ENCODE data around the gene DCLK1. TPM values are rescaled to one million over a fixed set of nuclear protein-coding genes. Genes with fewer than 3 reads are reported as not detected.

Gene DCLK1
- total RNA-seq, 1 experiment from 2014 or later: 36.2 TPM

- Histone ChIP-seq H4K91ac (ENCODE audit: insufficient read length, low read depth, low read length) (no peak overlapping the region), H3K27me3 (ENCODE audit: insufficient read depth, low read length) (no peaks in the 10 kb centered on the region), H3T11ph (ENCODE audit: low read length) (no peak overlapping the region), H4K20me1 (ENCODE audit: control insufficient read depth, insufficient read depth, insufficient read length) (no peaks in the 10 kb centered on the region), H4K5ac (ENCODE audit: insufficient read length, low read depth, low read length) (no peak overlapping the region), H3K18ac (ENCODE audit: insufficient read length, low read depth, low read length) (no peak overlapping the region), H3K9me3 (ENCODE audit: control insufficient read depth, low read depth, low read length) (no peaks in the 10 kb centered on the region), H3K4ac (ENCODE audit: low read depth, low read length) (no peak overlapping the region), H2BK20ac (ENCODE audit: low read depth, low read length, poor library complexity, severe bottlenecking) (no peak overlapping the region), H3K9ac (ENCODE audit: extremely low read depth, insufficient read length, low read length) (no peak overlapping the region), H3K14ac (ENCODE audit: insufficient read depth, low read length) (no peak overlapping the region), H2AFZ (ENCODE audit: low read length) (no peak overlapping the region), H2BK120ac (ENCODE audit: low read depth, low read length, poor library complexity, severe bottlenecking) (no peak overlapping the region), H2BK5ac (ENCODE audit: insufficient read length, low read length) (no peak overlapping the region), H3K27ac (ENCODE audit: insufficient read length, low read depth, low read length) (no peak overlapping the region), H2BK15ac (ENCODE audit: low read depth, low read length) (no peak overlapping the region), H3K79me1 (ENCODE audit: insufficient read depth, low read depth, low read length, poor library complexity, severe bottlenecking) (no peaks in the 10 kb centered on the region), H2BK12ac (ENCODE audit: insufficient read length, low read depth, low read length) (no peak overlapping the region), H3K56ac (ENCODE audit: insufficient read length, low read depth, low read length) (no peak overlapping the region), H3K23ac (ENCODE audit: insufficient read length, low read depth, low read length) (no peak overlapping the region), H2AK5ac (ENCODE audit: insufficient read length, low read length) (no peak overlapping the region), H3K79me2 (ENCODE audit: insufficient read depth, low read length) (no peaks in the 10 kb centered on the region), H4K8ac (replicated peaks; ENCODE audit: insufficient read length, low read depth, low read length) (no peak overlapping the region), H3K4me2 (ENCODE audit: insufficient read depth, insufficient read length, low read length) (no peak overlapping the region), H3K4me1 (ENCODE audit: insufficient read depth, low read length) (peaks cover 3% of the 10 kb centered on the region; the same call in 1 of the 2 replicates), H3K23me2 (ENCODE audit: insufficient read length, low read depth, low read length, poor library complexity, severe bottlenecking) (no peaks in the 10 kb centered on the region)
- peaks cover 7 to 14% of the 10 kb centered on the region in 2 experiments for H3K4me1 Mint-ChIP-seq
- no peak overlapping the region for H3K27ac Mint-ChIP-seq
- H3K36me3 Mint-ChIP-seq (ENCODE audit: insufficient read depth in 1 of 3, low read depth in 3 of 3): no peaks in the 10 kb centered on the region; a peak in 2 of 7 replicates
- WGBS (ENCODE audit: extremely low coverage, insufficient read length, low lambda C conversion rate): no CpG with 5 or more reads among the region's 2 CpGs
- H3K4me3 Mint-ChIP-seq: no peak overlapping the region
- no peak for TF ChIP-seq CTCF (conservative IDR thresholded peaks at IDR 0.05)
- H3K27me3 Mint-ChIP-seq (ENCODE audit: low read depth): no peaks in the 10 kb centered on the region
- no peak for DNase-seq
- peaks cover 3 to 4% of the 10 kb centered on the region in 2 experiments; a peak in 2 of 5 replicates for H3K9me3 Mint-ChIP-seq
These were observed 129.6 kb downstream of the DCLK1 start for GRCh38 chr13:36001561-36001960.
